Bronchial epithelial cell (primary cell): ENCODE data around the gene BBLN. TPM values are rescaled to one million over a fixed set of nuclear protein-coding genes. Genes with fewer than 3 reads are reported as not detected.

Experiments used
- DNase-seq: peaks from one replicate; pipeline ENCODE4 v3.0.0-alpha.2; 2010; ENCODE audit warnings: low read depth
- FAIRE-seq: peaks from 2 replicates; lab custom pipeline; 2011; peaks lifted over from hg19 to GRCh38; lab: Jason Lieb, UNC
- H3K27me3 ChIP-seq: 2 replicates; pipeline ENCODE4 v1.5.1; 2011; ENCODE audit warnings: low read length; ENCODE audit not compliant: control insufficient read depth, insufficient read depth
- H3K36me3 ChIP-seq: 2 replicates; pipeline ENCODE4 v1.5.1; 2011; ENCODE audit warnings: low read length; ENCODE audit not compliant: control insufficient read depth, insufficient read depth
- H3K4me3 ChIP-seq: 2 replicates; pipeline ENCODE4 v1.5.1; 2011; ENCODE audit warnings: mild to moderate bottlenecking, low read depth, low read length, control low read depth
- total RNA-seq: library from RNA; depleted of rRNA; stranded (reverse); fragments of >200 nt; gene quantifications from 2 replicates; pipeline ENCODE4 v1.2.1, GENCODE V29; 2014
- TF ChIP-seq, protein P1 (sequence below): IDR thresholded peaks from 2 replicates; pipeline ENCODE4 v1.5.1; 2011; ENCODE audit warnings: mild to moderate bottlenecking, moderate library complexity, low read length, control low read depth, inconsistent platforms; ENCODE audit not compliant: insufficient read depth, severe bottlenecking

BBLN gene
- total RNA-seq, 1 donor from 2014 or later: 28.2 TPM

DNA sequence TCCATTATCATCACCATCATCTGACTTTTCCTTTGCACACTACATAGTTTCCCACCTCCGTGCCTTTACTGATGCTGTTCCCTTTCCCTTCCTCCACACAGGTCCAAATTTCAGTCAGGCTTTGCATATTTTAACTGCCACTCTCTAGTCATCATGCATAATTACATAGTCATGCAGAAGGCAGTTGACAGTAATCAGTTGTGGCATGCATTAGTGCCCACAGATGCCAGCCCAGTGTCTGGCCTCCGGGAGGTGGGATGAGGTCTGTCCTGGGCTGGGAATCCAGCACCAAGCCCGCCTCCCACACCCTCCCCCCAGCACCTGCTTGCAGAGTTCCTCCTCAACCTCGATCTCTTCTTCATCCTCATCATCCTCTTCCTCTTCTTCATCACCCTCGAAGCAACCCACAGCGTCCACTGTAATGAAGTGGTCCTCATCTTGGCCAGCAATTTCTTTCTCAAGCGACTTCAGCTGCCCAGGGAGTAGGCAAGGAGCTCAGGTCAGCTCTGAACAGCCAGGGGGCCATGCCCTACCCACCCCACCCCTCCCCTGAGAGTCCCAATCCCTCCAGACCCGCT lies 8.8 kb downstream of the BBLN start:
- Histone ChIP-seq H3K4me3 (no peak overlapping the region), H3K27me3 (no peaks in the 10 kb centered on the region), H3K36me3 (peaks cover 28% of the 10 kb centered on the region)
- FAIRE-seq (no peak), DNase-seq (no peak)
- TF ChIP-seq, protein P1, sequence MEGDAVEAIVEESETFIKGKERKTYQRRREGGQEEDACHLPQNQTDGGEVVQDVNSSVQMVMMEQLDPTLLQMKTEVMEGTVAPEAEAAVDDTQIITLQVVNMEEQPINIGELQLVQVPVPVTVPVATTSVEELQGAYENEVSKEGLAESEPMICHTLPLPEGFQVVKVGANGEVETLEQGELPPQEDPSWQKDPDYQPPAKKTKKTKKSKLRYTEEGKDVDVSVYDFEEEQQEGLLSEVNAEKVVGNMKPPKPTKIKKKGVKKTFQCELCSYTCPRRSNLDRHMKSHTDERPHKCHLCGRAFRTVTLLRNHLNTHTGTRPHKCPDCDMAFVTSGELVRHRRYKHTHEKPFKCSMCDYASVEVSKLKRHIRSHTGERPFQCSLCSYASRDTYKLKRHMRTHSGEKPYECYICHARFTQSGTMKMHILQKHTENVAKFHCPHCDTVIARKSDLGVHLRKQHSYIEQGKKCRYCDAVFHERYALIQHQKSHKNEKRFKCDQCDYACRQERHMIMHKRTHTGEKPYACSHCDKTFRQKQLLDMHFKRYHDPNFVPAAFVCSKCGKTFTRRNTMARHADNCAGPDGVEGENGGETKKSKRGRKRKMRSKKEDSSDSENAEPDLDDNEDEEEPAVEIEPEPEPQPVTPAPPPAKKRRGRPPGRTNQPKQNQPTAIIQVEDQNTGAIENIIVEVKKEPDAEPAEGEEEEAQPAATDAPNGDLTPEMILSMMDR: no peak

DNA sequence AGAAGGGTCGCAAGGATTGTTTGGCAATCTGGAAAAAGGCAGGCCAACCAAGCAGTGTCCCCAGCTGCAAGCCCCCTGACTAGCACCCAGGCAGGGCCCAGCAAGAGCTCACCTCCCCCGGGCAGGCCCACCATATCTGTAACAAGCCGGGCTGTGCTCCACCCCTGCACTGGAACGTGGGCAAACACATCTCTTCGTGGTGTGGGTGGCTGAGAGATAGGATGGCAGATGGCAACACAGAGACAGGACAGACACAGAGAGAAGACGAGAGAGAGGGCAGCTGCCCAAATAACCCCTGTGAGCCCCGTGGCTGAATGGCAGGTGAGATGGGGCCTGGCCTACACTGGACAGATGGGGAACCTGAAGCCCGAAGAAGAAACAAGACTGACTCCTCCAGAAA lies 9.4 kb downstream of the BBLN start:
- TF ChIP-seq, protein P1: no peak
- peaks cover 30% of the 10 kb centered on the region for H3K36me3 ChIP-seq
- H3K27me3 ChIP-seq: no peaks in the 10 kb centered on the region
- DNase-seq (no peak), FAIRE-seq (no peak)
- no peak overlapping the region for H3K4me3 ChIP-seq

DNA sequence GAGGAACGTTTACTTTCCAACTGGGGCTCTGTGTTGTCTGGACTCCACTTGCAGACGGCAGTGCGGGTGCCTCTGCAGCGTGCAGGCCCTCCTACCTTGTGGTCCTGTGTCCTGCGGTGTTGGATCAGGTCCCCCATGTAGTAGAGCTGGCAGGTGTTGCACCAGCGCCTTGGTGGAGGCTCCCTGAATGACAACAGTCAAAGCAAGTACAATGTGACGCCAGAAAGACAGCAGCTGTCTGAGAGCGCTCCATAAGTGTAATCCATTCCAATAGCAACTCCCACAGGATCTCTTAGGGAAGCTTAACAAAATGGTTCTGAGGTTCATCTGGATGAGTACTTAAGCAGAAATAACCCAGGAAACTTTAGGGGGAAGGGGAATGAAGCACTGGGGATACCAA lies 9.9 kb downstream of the BBLN start:
- TF ChIP-seq, protein P1: no peak
- FAIRE-seq (no peak), DNase-seq (no peak)
- Histone ChIP-seq H3K27me3 (no peaks in the 10 kb centered on the region), H3K36me3 (peaks cover 30% of the 10 kb centered on the region), H3K4me3 (no peak overlapping the region)

DNA sequence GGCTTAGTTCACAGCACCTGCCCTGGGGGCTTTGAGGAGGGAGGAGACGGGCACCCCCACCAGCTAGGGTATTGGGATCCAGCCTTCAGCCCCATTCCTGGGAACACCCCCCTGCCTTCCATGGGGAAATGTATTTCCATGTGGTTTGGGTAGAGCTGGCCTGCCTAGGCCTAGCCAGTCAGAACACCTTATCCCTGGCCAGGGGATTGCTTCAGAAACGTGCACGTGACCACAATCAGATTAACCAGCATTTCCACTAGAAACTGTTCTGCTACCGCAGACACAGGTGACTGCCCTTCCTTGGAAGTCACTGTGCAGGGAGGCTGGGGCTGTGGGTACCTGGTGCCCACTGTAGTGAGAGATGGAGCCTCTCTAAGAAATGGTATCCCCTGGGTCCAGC lies 14.0 kb downstream of the BBLN start:
- H3K27me3 ChIP-seq: no peaks in the 10 kb centered on the region
- TF ChIP-seq, protein P1: no peak
- no peak overlapping the region for H3K4me3 ChIP-seq
- FAIRE-seq: no peak
- H3K36me3 ChIP-seq: peaks cover 32% of the 10 kb centered on the region
- no peak for DNase-seq

DNA sequence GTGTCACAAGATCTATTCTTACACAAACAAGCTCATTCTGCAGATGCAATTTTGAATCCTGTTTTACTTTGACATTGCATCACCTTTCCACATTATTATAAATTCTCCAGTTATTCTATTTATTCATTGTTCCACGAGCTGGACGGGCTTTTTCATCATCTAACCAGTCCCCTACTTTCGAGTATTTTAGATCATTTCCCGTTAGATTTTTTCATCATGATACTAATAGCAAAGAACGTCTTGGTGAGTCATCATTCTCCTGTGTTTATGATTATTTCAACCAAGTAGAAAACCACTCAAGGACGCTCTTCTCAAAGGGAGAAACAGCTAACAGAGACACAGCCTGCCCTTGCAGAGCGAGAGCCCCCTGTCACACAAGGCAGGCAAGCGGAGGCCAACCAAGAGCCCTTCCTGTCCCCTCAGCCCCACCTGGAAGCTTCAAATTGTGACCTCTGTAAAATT lies 15.1 kb downstream of the BBLN start:
- Histone ChIP-seq H3K4me3 (no peak overlapping the region), H3K36me3 (peaks cover 28% of the 10 kb centered on the region), H3K27me3 (no peaks in the 10 kb centered on the region)
- TF ChIP-seq, protein P1: no peak
- FAIRE-seq: no peak
- DNase-seq: no peak

DNA sequence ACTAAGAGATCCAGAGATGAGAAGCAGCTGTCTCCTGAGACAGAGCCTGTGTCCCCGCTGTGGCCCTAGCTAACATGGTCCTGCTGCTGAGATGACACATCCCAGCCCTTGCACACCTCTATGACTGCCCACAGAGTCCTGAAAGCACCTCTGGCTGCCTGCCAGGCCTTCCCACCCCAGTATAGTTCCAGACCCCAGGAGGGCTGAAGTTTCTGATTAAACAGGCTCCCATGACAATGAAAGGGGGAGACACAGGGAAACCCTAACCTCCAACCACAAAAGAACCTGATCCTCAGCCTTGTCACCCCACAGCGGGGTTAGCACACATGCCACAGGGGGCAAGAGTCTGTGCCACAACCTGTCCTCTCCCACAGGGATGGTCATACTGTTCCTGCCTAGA lies 15.7 kb downstream of the BBLN start:
- FAIRE-seq: no peak
- Histone ChIP-seq H3K36me3 (peaks cover 32% of the 10 kb centered on the region), H3K27me3 (no peaks in the 10 kb centered on the region), H3K4me3 (no peak overlapping the region)
- DNase-seq: no peak
- TF ChIP-seq, protein P1: no peak
